GM10266 (cell line): Measurements from ENCODE around the gene YIF1B.

ENCODE experiments used
- DNase-seq: peaks from one replicate; pipeline ENCODE4 v3.0.0; 2012; ENCODE audit errors: extremely low spot score
- TF ChIP-seq, protein P1 (sequence below): IDR thresholded peaks from 2 replicates; pipeline ENCODE4 v1.5.1; 2012; ENCODE audit warnings: mild to moderate bottlenecking, low read depth; ENCODE audit not compliant: control insufficient read depth, insufficient read depth; ENCODE audit errors: missing control alignments

YIF1B gene

DNA sequence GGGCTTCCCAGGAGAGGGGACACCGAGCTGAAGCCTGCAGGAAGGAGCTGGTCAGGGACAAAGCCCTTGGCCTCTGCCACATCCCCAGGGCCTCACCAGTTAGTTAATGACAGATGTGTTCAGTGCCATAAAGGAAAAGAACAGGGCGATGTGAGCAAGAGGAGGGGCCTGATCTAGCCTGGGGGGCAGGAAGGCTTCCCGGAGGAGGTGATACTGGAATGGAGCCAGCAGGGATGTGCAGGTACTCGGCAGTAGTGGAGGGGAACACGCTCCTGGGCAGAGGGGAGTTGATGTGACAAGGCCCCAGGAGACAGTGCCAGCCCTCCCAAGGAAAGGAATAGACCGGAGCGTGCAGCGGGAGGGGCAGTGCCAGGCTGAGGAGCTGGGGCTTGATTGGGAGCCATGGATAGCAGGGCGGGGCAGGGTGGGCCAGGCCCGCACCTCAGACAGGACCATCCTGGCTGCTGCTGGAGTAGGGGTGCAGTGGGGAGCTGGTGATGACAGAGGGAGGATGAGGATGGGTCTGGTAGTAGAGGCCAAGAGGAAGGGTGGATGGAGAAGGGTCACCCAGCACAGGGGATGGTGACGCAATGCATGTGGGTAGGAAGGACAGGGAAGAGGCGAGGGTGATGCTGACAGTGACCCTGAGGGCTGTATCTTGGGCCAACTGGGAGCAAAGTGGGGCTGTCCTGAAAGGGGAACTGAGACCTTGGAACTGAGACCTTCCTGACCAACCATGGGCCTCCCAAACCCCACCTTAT, 7.6 kb downstream of the YIF1B start:
- TF ChIP-seq, protein P1, sequence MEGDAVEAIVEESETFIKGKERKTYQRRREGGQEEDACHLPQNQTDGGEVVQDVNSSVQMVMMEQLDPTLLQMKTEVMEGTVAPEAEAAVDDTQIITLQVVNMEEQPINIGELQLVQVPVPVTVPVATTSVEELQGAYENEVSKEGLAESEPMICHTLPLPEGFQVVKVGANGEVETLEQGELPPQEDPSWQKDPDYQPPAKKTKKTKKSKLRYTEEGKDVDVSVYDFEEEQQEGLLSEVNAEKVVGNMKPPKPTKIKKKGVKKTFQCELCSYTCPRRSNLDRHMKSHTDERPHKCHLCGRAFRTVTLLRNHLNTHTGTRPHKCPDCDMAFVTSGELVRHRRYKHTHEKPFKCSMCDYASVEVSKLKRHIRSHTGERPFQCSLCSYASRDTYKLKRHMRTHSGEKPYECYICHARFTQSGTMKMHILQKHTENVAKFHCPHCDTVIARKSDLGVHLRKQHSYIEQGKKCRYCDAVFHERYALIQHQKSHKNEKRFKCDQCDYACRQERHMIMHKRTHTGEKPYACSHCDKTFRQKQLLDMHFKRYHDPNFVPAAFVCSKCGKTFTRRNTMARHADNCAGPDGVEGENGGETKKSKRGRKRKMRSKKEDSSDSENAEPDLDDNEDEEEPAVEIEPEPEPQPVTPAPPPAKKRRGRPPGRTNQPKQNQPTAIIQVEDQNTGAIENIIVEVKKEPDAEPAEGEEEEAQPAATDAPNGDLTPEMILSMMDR, result no peak
- DNase-seq, result no peak

DNA sequence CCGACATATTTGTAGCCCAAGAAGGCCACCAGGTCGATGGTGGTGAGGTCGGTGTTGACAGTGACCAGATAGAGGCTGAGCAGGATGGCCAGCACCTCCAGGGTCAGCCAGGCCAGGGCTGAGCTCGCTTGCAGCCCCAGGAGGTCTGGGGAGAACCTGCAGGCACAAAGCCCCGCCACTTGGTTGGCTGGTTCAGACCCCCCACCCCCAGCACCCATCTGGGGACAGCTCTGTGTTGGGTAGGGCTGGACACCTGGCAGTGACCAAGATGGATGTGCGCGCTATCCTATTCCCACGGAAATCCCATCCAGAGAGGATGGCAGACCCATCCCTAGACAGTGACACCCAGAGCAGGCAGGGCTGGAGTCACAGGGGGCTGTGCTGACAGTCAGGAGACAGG, 8.2 kb downstream of the YIF1B start:
- TF ChIP-seq, protein P1, result no peak
- no peak for DNase-seq

GRCh38 chr19:38307076-38307475, 8.7 kb downstream of the YIF1B start:
- DNase-seq, result no peak
- TF ChIP-seq, protein P1, result no peak

- no peak for DNase-seq
- TF ChIP-seq, protein P1, result no peak
These were observed 9.5 kb downstream of the YIF1B start for GRCh38 chr19:38306236-38306635.

- TF ChIP-seq, protein P1, result no peak
- DNase-seq, result no peak
These were observed 10.8 kb downstream of the YIF1B start for GRCh38 chr19:38304866-38305429.

GRCh38 chr19:38304352-38304865, 11.3 kb downstream of the YIF1B start:
- no peak for DNase-seq
- TF ChIP-seq, protein P1, result no peak
